GM23338 (cell line): Measurements from ENCODE around the gene SRPX. TPM values are rescaled to one million over a fixed set of nuclear protein-coding genes. Genes with fewer than 3 reads are reported as not detected.

Experiments
- ATAC-seq: fragments of 200-7000 bp; cut with Tn5 transposase; 3 replicates; pipeline ENCODE4 v1.9.1; 2020
- DNase-seq: peaks from one replicate; pipeline ENCODE4 v3.0.0-alpha.2; 2015; ENCODE audit warnings: low spot score
- H2AFZ ChIP-seq: fragments of 200-600 bp; sonication (generic); 2 replicates; pipeline ENCODE4 v1.8.0; 2016; ENCODE audit warnings: antibody characterized with exemption, mild to moderate bottlenecking, moderate library complexity
- H3F3A ChIP-seq: fragments of 200-600 bp; sonication (generic); replicated peaks from 2 replicates; pipeline ENCODE4 v1.8.0; 2017; ENCODE audit warnings: antibody characterized with exemption, mixed run types, low read depth
- H3K27ac ChIP-seq: fragments of 200-600 bp; sonication (generic); 2 replicates; pipeline ENCODE4 v1.6.1; 2016; ENCODE audit warnings: low read depth
- H3K27me3 ChIP-seq: fragments of 200-600 bp; sonication (generic); 2 replicates; pipeline ENCODE4 v1.8.0; 2016; ENCODE audit warnings: mild to moderate bottlenecking, mixed run types, moderate library complexity; ENCODE audit not compliant: insufficient read depth
- H3K36me3 ChIP-seq: fragments of 200-600 bp; sonication (generic); 2 replicates; pipeline ENCODE4 v1.8.0; 2016; ENCODE audit warnings: mild to moderate bottlenecking; ENCODE audit not compliant: insufficient read depth
- H3K4me1 ChIP-seq: fragments of 200-600 bp; sonication (generic); 2 replicates; pipeline ENCODE4 v1.8.0; 2016; ENCODE audit warnings: mild to moderate bottlenecking, moderate library complexity; ENCODE audit not compliant: insufficient read depth
- H3K4me2 ChIP-seq: fragments of 200-600 bp; sonication (generic); 2 replicates; pipeline ENCODE4 v1.7.1; 2017; ENCODE audit warnings: mixed run types
- H3K4me3 ChIP-seq: fragments of 200-600 bp; sonication (generic); 2 replicates; pipeline ENCODE4 v1.6.1; 2016; ENCODE audit warnings: mixed run types
- H3K79me2 ChIP-seq: fragments of 200-600 bp; sonication (generic); replicated peaks from 2 replicates; pipeline ENCODE4 v1.8.0; 2017; ENCODE audit warnings: mild to moderate bottlenecking; ENCODE audit not compliant: insufficient read depth
- H3K9me2 ChIP-seq: fragments of 200-600 bp; sonication (generic); 2 replicates; pipeline ENCODE4 v1.8.0; 2017; ENCODE audit not compliant: insufficient read depth
- H4K20me1 ChIP-seq: fragments of 200-600 bp; sonication (generic); replicated peaks from 2 replicates; pipeline ENCODE4 v1.8.0; 2017; ENCODE audit warnings: mild to moderate bottlenecking; ENCODE audit not compliant: insufficient read depth
- H3K27ac Mint-ChIP-seq: 2 replicates; pipeline ENCODE4 v1.8.0; 2020; ENCODE audit warnings: inconsistent platforms, mild to moderate bottlenecking, moderate library complexity, mixed read lengths
- H3K27me3 Mint-ChIP-seq: 3 replicates; pipeline ENCODE4 v1.8.0; 2022; ENCODE audit warnings: low read depth, mild to moderate bottlenecking, moderate library complexity, mixed read lengths, inconsistent platforms; ENCODE audit not compliant: insufficient read depth, poor library complexity
- H3K36me3 Mint-ChIP-seq: 3 replicates; pipeline ENCODE4 v1.8.0; 2021; ENCODE audit warnings: low read depth, mild to moderate bottlenecking, inconsistent platforms, moderate library complexity, mixed read lengths
- H3K4me1 Mint-ChIP-seq: 3 replicates; pipeline ENCODE4 v1.8.0; 2020; ENCODE audit warnings: mild to moderate bottlenecking, inconsistent platforms, mixed read lengths
- H3K4me3 Mint-ChIP-seq: 3 replicates; pipeline ENCODE4 v1.8.0; 2021; ENCODE audit warnings: moderate library complexity, mild to moderate bottlenecking, inconsistent platforms, mixed read lengths
- H3K9me3 Mint-ChIP-seq: 3 replicates; pipeline ENCODE4 v1.8.0; 2020; ENCODE audit warnings: moderate library complexity, mild to moderate bottlenecking, inconsistent platforms, mixed read lengths
- CREB1 ChIP-seq: fragments of 250-450 bp; sonication (Bioruptor Pico); IDR thresholded peaks from 2 replicates; pipeline ENCODE4 v1.5.0; 2020; ENCODE audit warnings: low read depth, mild to moderate bottlenecking, moderate library complexity
- CTCF ChIP-seq, 2 experiments: fragments of 200-600 bp in 1 of 2; sonication (generic) in 1 of 2; conservative IDR thresholded peaks; 2 replicates each; pipeline versions ENCODE4 v1.5.1 to v1.6.1; 2016 to 2017; ENCODE audit warnings: antibody characterized with exemption in 2 of 2, low read depth in 2 of 2, mild to moderate bottlenecking in 2 of 2, moderate library complexity in 1 of 2
- EZH2 ChIP-seq: fragments of 200-600 bp; sonication (generic); IDR thresholded peaks from one replicate; pipeline ENCODE4 v1.8.0; 2017; ENCODE audit warnings: antibody characterized with exemption, mild to moderate bottlenecking, low read depth; ENCODE audit not compliant: unreplicated experiment
- EZH2phosphoT487 ChIP-seq: fragments of 200-600 bp; sonication (generic); IDR thresholded peaks from one replicate; pipeline ENCODE4 v1.8.1; 2018; ENCODE audit warnings: antibody characterized with exemption; ENCODE audit not compliant: unreplicated experiment
- JUNB ChIP-seq: IDR thresholded peaks from one replicate; pipeline ENCODE4 v1.6.1; 2016; ENCODE audit warnings: antibody characterized with exemption; ENCODE audit not compliant: unreplicated experiment
- NANOG ChIP-seq: IDR thresholded peaks from 2 replicates; pipeline ENCODE4 v1.6.1; 2016; ENCODE audit warnings: antibody characterized with exemption, borderline replicate concordance
- POLR2AphosphoS5 ChIP-seq: IDR thresholded peaks from 2 replicates; pipeline ENCODE4 v1.6.1; 2016; ENCODE audit warnings: antibody characterized with exemption, low read depth
- STAT1 ChIP-seq: IDR thresholded peaks from one replicate; pipeline ENCODE4 v1.6.1; 2016; ENCODE audit warnings: antibody characterized with exemption; ENCODE audit not compliant: unreplicated experiment
- ZNF114 ChIP-seq: fragments of 250-450 bp; sonication (Bioruptor Pico); IDR thresholded peaks from 2 replicates; pipeline ENCODE4 v1.5.0; 2020; ENCODE audit warnings: mild to moderate bottlenecking, moderate library complexity
- ZNF331 ChIP-seq: fragments of 250-450 bp; sonication (Bioruptor Pico); IDR thresholded peaks from 2 replicates; pipeline ENCODE4 v1.5.0; 2020; ENCODE audit warnings: low read depth, mild to moderate bottlenecking, moderate library complexity
- polyA plus RNA-seq: library from polyadenylated mRNA; unstranded; fragments of >200 nt; fragmentation: Nextera tagmentation; extraction: Ambion mirVana; gene quantifications from 2 replicates; pipeline ENCODE4 v1.2.1, GENCODE V29; 2016
- total RNA-seq: library from RNA; depleted of rRNA; stranded (reverse); fragments of >200 nt; shearing (Covaris generic); gene quantifications from 2 replicates; pipeline ENCODE4 v1.2.3, GENCODE V29; 2014
- TF ChIP-seq, protein P1 (sequence below): fragments of 250-450 bp; sonication (Bioruptor Pico); IDR thresholded peaks from 2 replicates; pipeline ENCODE4 v1.5.0; 2020; ENCODE audit warnings: mild to moderate bottlenecking, moderate library complexity
- TF ChIP-seq, protein P2 (sequence below): IDR thresholded peaks from 2 replicates; pipeline ENCODE4 v1.6.1; 2016; ENCODE audit warnings: antibody characterized with exemption
- TF ChIP-seq, protein P3 (sequence below): IDR thresholded peaks from one replicate; pipeline ENCODE4 v1.6.1; 2018; ENCODE audit warnings: antibody characterized with exemption; ENCODE audit not compliant: unreplicated experiment

The SRPX gene
- total and polyA plus RNA-seq, 2 experiments from 2014 or later = 14.3 to 16.9 TPM

DNA sequence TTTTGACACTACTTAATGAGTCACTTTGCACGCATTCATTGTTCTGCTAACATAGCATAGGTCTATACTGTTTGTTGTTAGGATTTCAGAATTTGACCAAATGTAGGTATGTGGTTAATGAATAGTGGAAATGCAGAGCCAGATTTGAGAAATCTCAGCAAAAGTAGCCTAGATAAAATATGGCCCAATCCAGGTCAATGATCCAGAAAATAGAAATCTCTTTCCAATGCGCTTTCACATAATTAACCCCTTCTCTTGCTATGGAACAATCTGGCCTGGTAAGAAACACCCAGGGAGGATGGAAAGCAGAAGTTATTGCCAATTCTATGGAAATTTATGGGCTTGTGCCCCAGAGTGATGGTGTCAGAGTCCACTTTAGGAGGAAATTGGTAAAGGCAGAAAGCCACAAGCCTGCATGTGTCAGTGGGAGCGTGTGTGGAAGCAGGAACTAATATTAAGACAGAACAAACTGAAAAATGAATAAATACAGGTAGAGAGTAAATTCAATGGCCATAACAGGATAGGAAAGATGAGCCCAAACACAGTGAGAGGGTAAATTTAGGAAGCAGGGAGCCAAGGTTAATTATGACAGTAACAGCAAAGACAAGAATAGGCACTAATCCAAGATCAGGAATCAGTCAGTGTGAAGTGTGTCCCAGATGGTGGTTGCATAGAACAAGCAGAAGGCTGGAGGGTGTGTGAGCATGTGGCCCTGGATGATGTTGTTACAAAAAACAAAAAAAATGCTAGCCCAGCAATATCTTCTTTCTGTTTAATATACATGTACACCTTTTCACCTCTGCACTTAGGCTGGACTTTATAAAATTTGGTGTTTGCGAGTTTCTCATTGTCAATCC, 111.4 kb downstream of the SRPX start:
- Histone ChIP-seq H3K36me3 (no peaks in the 10 kb centered on the region), H3K4me3 (no peak overlapping the region), H3K27ac (no peak overlapping the region), H3K4me1 (no peaks in the 10 kb centered on the region), H3K9me2 (no peaks in the 10 kb centered on the region), H4K20me1 (no peaks in the 10 kb centered on the region), H3K4me2 (no peak overlapping the region), H3K79me2 (no peaks in the 10 kb centered on the region), H2AFZ (no peak overlapping the region), H3F3A (no peaks in the 10 kb centered on the region), H3K27me3 (no peaks in the 10 kb centered on the region)
- H3K4me3 Mint-ChIP-seq = no peak overlapping the region
- peaks cover 12% of the 10 kb centered on the region for H3K4me1 Mint-ChIP-seq
- H3K36me3 Mint-ChIP-seq = no peaks in the 10 kb centered on the region
- no peak for TF ChIP-seq CREB1 (CRISPR knock-in tag)
- no peak for TF ChIP-seq ZNF114 (CRISPR knock-in tag)
- no peak for TF ChIP-seq EZH2
- TF ChIP-seq, protein P1, sequence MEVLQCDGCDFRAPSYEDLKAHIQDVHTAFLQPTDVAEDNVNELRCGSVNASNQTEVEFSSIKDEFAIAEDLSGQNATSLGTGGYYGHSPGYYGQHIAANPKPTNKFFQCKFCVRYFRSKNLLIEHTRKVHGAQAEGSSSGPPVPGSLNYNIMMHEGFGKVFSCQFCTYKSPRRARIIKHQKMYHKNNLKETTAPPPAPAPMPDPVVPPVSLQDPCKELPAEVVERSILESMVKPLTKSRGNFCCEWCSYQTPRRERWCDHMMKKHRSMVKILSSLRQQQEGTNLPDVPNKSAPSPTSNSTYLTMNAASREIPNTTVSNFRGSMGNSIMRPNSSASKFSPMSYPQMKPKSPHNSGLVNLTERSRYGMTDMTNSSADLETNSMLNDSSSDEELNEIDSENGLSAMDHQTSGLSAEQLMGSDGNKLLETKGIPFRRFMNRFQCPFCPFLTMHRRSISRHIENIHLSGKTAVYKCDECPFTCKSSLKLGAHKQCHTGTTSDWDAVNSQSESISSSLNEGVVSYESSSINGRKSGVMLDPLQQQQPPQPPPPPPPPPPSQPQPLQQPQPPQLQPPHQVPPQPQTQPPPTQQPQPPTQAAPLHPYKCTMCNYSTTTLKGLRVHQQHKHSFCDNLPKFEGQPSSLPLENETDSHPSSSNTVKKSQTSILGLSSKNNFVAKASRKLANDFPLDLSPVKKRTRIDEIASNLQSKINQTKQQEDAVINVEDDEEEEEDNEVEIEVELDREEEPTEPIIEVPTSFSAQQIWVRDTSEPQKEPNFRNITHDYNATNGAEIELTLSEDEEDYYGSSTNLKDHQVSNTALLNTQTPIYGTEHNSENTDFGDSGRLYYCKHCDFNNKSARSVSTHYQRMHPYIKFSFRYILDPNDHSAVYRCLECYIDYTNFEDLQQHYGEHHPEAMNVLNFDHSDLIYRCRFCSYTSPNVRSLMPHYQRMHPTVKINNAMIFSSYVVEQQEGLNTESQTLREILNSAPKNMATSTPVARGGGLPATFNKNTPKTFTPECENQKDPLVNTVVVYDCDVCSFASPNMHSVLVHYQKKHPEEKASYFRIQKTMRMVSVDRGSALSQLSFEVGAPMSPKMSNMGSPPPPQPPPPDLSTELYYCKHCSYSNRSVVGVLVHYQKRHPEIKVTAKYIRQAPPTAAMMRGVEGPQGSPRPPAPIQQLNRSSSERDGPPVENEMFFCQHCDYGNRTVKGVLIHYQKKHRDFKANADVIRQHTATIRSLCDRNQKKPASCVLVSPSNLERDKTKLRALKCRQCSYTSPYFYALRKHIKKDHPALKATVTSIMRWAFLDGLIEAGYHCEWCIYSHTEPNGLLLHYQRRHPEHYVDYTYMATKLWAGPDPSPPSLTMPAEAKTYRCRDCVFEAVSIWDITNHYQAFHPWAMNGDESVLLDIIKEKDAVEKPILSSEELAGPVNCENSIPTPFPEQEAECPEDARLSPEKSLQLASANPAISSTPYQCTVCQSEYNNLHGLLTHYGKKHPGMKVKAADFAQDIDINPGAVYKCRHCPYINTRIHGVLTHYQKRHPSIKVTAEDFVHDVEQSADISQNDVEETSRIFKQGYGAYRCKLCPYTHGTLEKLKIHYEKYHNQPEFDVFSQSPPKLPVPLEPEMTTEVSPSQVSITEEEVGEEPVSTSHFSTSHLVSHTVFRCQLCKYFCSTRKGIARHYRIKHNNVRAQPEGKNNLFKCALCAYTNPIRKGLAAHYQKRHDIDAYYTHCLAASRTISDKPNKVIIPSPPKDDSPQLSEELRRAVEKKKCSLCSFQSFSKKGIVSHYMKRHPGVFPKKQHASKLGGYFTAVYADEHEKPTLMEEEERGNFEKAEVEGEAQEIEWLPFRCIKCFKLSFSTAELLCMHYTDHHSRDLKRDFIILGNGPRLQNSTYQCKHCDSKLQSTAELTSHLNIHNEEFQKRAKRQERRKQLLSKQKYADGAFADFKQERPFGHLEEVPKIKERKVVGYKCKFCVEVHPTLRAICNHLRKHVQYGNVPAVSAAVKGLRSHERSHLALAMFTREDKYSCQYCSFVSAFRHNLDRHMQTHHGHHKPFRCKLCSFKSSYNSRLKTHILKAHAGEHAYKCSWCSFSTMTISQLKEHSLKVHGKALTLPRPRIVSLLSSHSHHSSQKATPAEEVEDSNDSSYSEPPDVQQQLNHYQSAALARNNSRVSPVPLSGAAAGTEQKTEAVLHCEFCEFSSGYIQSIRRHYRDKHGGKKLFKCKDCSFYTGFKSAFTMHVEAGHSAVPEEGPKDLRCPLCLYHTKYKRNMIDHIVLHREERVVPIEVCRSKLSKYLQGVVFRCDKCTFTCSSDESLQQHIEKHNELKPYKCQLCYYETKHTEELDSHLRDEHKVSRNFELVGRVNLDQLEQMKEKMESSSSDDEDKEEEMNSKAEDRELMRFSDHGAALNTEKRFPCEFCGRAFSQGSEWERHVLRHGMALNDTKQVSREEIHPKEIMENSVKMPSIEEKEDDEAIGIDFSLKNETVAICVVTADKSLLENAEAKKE = no peak
- no peak for TF ChIP-seq EZH2phosphoT487
- TF ChIP-seq STAT1 = no peak
- TF ChIP-seq, protein P2, sequence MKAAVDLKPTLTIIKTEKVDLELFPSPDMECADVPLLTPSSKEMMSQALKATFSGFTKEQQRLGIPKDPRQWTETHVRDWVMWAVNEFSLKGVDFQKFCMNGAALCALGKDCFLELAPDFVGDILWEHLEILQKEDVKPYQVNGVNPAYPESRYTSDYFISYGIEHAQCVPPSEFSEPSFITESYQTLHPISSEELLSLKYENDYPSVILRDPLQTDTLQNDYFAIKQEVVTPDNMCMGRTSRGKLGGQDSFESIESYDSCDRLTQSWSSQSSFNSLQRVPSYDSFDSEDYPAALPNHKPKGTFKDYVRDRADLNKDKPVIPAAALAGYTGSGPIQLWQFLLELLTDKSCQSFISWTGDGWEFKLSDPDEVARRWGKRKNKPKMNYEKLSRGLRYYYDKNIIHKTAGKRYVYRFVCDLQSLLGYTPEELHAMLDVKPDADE = no peak
- TF ChIP-seq POLR2AphosphoS5 = no peak
- TF ChIP-seq JUNB = no peak
- no peak for TF ChIP-seq CTCF (conservative IDR thresholded peaks at IDR 0.05; ENCODE audit: low read depth in 2 of 2)
- TF ChIP-seq, protein P3, sequence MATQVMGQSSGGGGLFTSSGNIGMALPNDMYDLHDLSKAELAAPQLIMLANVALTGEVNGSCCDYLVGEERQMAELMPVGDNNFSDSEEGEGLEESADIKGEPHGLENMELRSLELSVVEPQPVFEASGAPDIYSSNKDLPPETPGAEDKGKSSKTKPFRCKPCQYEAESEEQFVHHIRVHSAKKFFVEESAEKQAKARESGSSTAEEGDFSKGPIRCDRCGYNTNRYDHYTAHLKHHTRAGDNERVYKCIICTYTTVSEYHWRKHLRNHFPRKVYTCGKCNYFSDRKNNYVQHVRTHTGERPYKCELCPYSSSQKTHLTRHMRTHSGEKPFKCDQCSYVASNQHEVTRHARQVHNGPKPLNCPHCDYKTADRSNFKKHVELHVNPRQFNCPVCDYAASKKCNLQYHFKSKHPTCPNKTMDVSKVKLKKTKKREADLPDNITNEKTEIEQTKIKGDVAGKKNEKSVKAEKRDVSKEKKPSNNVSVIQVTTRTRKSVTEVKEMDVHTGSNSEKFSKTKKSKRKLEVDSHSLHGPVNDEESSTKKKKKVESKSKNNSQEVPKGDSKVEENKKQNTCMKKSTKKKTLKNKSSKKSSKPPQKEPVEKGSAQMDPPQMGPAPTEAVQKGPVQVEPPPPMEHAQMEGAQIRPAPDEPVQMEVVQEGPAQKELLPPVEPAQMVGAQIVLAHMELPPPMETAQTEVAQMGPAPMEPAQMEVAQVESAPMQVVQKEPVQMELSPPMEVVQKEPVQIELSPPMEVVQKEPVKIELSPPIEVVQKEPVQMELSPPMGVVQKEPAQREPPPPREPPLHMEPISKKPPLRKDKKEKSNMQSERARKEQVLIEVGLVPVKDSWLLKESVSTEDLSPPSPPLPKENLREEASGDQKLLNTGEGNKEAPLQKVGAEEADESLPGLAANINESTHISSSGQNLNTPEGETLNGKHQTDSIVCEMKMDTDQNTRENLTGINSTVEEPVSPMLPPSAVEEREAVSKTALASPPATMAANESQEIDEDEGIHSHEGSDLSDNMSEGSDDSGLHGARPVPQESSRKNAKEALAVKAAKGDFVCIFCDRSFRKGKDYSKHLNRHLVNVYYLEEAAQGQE = no peak
- TF ChIP-seq ZNF331 (CRISPR knock-in tag) = no peak
- no peak for TF ChIP-seq NANOG
- no peaks in the 10 kb centered on the region for H3K27me3 Mint-ChIP-seq
- no peaks in the 10 kb centered on the region; the same call in 2 of the 3 replicates for H3K9me3 Mint-ChIP-seq
- DNase-seq = no peak
- ATAC-seq = no peak
- no peak overlapping the region for H3K27ac Mint-ChIP-seq
